Rectal smooth muscle tissue (tissue), 1 donor: Measurements from ENCODE around the gene AKAP12.

ENCODE experiments used
- H3K27ac ChIP-seq: one replicate; pipeline ENCODE4 v1.7.0; 2013; ENCODE audit warnings: low read depth, low read length, inconsistent platforms
- H3K27me3 ChIP-seq: one replicate; pipeline ENCODE4 v1.7.0; 2013; ENCODE audit warnings: low read length; ENCODE audit not compliant: control insufficient read depth, insufficient read depth
- H3K36me3 ChIP-seq: one replicate; pipeline ENCODE4 v1.7.0; 2013; ENCODE audit warnings: low read length; ENCODE audit not compliant: control insufficient read depth, insufficient read depth
- H3K4me1 ChIP-seq: one replicate; pipeline ENCODE4 v1.7.0; 2013; ENCODE audit warnings: low read length; ENCODE audit not compliant: control insufficient read depth, insufficient read depth
- H3K4me3 ChIP-seq: one replicate; pipeline ENCODE4 v1.7.0; 2013; ENCODE audit warnings: low read length
- H3K9ac ChIP-seq: one replicate; pipeline ENCODE4 v1.7.0; 2013; ENCODE audit warnings: low read length

AKAP12 gene, protein sequence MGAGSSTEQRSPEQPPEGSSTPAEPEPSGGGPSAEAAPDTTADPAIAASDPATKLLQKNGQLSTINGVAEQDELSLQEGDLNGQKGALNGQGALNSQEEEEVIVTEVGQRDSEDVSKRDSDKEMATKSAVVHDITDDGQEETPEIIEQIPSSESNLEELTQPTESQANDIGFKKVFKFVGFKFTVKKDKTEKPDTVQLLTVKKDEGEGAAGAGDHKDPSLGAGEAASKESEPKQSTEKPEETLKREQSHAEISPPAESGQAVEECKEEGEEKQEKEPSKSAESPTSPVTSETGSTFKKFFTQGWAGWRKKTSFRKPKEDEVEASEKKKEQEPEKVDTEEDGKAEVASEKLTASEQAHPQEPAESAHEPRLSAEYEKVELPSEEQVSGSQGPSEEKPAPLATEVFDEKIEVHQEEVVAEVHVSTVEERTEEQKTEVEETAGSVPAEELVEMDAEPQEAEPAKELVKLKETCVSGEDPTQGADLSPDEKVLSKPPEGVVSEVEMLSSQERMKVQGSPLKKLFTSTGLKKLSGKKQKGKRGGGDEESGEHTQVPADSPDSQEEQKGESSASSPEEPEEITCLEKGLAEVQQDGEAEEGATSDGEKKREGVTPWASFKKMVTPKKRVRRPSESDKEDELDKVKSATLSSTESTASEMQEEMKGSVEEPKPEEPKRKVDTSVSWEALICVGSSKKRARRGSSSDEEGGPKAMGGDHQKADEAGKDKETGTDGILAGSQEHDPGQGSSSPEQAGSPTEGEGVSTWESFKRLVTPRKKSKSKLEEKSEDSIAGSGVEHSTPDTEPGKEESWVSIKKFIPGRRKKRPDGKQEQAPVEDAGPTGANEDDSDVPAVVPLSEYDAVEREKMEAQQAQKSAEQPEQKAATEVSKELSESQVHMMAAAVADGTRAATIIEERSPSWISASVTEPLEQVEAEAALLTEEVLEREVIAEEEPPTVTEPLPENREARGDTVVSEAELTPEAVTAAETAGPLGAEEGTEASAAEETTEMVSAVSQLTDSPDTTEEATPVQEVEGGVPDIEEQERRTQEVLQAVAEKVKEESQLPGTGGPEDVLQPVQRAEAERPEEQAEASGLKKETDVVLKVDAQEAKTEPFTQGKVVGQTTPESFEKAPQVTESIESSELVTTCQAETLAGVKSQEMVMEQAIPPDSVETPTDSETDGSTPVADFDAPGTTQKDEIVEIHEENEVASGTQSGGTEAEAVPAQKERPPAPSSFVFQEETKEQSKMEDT (N-terminal part only)

DNA sequence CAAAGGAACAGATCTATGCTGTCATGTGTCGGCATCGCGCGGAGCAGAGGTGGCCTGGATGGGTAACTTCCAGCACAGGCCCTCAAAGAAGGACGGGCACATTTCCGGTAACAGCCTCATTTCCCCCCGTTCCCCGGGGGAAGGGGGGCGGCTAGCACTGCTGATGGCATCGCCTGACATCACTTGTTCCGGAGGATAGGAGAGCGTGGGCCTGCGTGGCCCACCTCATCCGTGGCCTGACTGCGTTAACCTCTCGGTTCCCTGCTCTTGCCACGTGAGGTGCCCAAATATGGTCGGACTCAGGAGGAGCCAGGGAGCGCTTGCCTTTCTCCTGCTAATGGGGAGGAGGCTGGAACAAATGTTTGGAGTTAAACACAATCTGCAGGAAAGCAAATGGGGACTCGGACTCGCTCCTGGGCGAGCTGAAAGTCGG, at the start of gene AKAP12:
Gene AKAP12, plus strand, starts transcription at position 365 of the 433 bp plus-strand sequence. CDS start 596 bp downstream, outside the sequence.
- Histone ChIP-seq H3K27me3 (no peaks in the 10 kb centered on the region), H3K4me3 (peak within 1 kb of the TSS; percentile 84), H3K9ac (peak within 1 kb of the TSS; percentile 74), H3K4me1 (peaks cover 11% of the 10 kb centered on the region), H3K36me3 (no peaks in the 10 kb centered on the region), H3K27ac (peak within 1 kb of the TSS; percentile 96)

DNA sequence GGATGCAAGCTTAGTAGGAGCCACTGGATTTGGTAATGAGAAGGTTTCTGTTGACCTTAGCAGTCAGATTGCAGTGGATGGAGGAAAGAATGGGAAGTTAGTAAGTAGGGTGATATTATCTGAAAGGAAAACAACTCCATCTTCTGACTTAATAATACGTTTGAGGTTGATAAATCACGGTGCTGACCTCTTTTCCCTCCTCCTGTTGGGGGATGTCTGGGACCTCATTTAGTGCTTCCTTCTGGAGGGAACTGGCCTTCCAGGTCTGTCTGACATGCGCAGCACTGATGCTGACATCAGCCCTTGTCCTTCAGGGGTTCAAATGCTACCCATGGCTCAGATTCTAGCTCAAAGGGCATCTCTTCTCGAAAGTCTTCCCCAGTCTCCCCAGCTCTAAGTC, 48.2 kb upstream of the AKAP12 start:
- Histone ChIP-seq H3K27ac (no peak overlapping the region), H3K4me1 (no peaks in the 10 kb centered on the region), H3K36me3 (no peaks in the 10 kb centered on the region), H3K9ac (no peak overlapping the region), H3K4me3 (no peak overlapping the region), H3K27me3 (no peaks in the 10 kb centered on the region)

DNA sequence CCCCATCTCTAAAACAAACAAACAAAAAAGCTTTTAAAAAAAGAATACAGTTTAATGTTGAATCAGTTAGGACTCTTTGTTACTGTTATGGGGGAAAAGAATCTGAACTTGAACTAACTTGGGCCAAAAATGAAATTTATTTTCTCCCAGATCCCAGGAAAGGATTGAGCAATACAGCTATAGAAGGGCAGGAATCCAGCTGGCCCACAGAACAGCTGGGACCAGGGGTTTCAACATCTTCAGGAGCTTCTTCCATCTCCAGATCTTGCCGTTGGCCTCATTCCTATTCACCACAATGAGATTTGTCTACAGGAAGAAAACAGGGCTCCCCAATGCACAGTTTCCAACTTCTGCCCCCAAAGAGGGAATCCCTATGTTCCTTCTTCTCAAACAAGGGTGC, 43.2 kb upstream of the AKAP12 start:
- no peaks in the 10 kb centered on the region for H3K4me1 ChIP-seq
- no peak overlapping the region for H3K27ac ChIP-seq
- H3K36me3 ChIP-seq, result no peaks in the 10 kb centered on the region
- no peak overlapping the region for H3K9ac ChIP-seq
- H3K27me3 ChIP-seq, result no peaks in the 10 kb centered on the region
- H3K4me3 ChIP-seq, result no peak overlapping the region

DNA sequence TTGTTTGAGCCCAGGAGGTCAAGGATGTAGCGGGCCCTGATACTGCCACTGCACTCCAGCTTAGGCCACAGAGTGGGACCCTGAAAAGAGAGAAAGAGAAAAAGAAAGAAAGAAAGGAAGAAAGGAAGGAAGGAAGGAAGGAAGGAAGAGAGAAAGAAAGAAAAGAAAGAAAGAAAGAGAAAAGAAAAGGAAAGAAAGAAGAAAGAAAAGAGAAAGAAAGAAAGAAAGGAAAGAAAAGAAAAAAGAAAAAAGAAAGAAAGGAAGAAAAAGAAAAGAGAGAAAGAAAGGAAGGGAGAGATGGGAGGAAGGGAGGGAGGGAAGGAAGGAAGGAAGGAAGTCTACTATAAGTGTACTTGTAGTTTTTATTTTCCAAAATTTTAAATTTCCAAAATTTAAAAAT, 42.2 kb upstream of the AKAP12 start:
- H3K9ac ChIP-seq, result no peak overlapping the region
- H3K27me3 ChIP-seq, result no peaks in the 10 kb centered on the region
- no peaks in the 10 kb centered on the region for H3K4me1 ChIP-seq
- H3K27ac ChIP-seq, result no peak overlapping the region
- H3K36me3 ChIP-seq, result no peaks in the 10 kb centered on the region
- no peak overlapping the region for H3K4me3 ChIP-seq

DNA sequence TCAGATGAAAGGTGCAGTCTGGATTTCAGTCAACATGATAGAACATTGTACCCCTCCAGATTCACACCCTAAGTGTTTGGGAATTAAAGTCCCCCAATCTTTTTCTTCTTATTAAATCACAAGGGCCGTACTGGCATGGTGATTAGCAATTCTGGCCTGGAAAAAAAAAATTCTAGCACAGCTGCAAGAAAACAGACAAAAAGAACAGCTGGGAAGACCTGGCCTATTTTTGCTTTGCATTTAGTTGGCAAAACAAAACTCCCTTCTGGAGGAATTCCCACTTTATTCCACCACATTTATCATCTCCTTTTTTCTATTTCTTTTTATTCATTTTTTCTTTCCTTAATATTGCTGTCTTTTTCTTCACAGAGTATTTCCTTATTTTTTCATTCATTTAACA, 39.8 kb upstream of the AKAP12 start:
- H3K27me3 ChIP-seq, result no peaks in the 10 kb centered on the region
- H3K4me3 ChIP-seq, result no peak overlapping the region
- H3K9ac ChIP-seq, result no peak overlapping the region
- no peaks in the 10 kb centered on the region for H3K36me3 ChIP-seq
- no peak overlapping the region for H3K27ac ChIP-seq
- no peaks in the 10 kb centered on the region for H3K4me1 ChIP-seq

DNA sequence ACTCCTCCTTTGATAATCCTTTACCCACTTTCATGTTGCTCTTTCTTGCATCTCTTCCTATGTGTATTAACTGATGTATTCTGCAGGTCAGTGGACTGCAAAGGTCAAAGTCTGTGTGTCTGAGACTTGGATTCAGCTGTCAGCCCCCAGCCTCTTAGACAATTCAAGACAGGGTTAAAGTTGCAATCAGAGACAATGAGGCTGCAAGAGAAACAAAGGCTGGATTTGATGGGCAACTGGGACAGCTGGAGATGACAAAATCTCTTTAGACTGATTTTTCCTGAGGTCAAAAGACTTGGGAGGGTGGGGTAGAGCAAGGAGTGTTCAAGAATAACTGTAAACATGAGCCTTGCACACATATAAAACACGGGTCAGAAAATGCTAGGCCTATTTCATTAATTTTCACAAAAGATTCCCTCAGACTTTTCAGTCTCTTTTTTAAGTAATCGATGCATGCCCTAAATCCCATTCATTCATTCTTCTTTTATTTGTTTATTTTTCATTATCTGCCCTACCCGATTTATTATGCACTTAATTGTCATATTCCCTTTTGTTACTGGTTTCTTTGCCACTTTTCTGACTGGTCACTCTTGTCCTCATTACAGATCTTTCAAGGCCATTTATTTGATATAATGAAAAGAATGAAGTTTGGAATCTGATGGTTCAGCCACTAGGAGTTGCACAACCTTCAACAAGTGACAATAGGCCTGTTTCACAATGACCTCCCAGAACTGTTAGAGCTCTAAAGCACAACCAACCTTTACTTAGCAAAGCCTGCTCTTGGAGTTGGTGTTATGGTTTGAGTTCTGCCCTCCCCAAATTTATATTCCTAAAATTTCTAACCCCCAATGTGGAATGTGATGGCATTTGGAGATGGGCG, 33.8 kb upstream of the AKAP12 start:
- Histone ChIP-seq H3K4me1 (no peaks in the 10 kb centered on the region), H3K4me3 (no peak overlapping the region), H3K36me3 (no peaks in the 10 kb centered on the region), H3K27ac (no peak overlapping the region), H3K9ac (no peak overlapping the region), H3K27me3 (no peaks in the 10 kb centered on the region)

DNA sequence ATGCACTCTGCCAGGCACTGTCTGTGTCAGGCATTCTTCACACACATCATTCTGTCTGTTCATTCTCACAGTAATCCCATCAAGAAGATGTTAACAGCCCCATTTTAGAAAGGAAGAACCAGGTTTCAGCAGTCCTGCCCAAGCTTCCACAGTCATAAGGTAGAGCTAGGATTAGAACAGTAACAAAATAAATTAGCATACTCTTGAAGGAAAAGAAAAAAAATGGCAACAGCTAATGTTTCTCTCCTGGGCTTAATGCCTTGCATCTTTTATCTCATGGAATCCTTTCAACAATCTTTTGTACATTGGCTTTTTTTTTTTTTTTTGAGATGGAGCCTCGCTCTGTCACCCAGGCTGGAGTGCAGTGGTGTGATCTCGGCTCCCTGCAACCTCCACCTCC, 32.1 kb upstream of the AKAP12 start:
- Histone ChIP-seq H3K4me1 (no peaks in the 10 kb centered on the region), H3K9ac (no peak overlapping the region), H3K4me3 (no peak overlapping the region), H3K27ac (no peak overlapping the region), H3K27me3 (no peaks in the 10 kb centered on the region), H3K36me3 (no peaks in the 10 kb centered on the region)

DNA sequence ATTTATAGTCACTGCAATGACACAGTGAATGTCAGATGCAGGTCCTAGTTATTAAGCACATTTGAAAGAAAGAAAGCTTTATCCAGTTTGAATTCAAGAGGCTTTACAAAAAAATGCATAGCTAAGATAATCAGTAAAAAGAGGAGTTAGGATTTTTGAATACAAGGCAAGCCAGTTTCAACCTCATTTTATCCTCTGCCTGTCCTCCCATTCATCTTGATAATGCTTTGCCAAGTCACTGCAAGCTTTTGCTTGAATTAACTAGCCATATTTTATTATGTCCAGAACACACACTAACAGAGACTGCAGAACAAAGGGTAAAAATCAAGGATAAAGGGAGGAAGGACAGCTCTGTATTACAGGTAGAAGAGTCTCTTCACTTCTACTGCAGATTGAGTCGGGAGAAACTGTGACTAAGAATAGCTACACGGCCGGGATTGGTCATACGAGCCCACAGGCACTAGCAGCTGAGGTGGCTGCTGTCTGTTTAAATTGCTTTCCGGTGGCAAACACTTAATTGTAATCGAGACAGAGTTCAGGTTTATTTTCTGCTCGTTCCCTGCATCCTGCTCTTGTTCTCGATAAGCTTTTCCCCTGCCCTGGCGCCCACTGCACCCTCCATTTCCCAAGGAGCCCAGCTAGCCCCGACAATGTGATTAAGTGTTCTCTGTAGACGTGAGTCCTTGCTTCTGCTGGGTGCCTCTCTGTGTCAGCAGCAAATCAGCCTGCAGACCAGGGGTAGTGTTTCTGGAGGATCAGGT, 30.5 kb upstream of the AKAP12 start:
- no peak overlapping the region for H3K9ac ChIP-seq
- H3K4me1 ChIP-seq, result no peaks in the 10 kb centered on the region
- no peaks in the 10 kb centered on the region for H3K27me3 ChIP-seq
- no peak overlapping the region for H3K27ac ChIP-seq
- peak overlapping the region; percentile 12 for H3K4me3 ChIP-seq
- H3K36me3 ChIP-seq, result no peaks in the 10 kb centered on the region

DNA sequence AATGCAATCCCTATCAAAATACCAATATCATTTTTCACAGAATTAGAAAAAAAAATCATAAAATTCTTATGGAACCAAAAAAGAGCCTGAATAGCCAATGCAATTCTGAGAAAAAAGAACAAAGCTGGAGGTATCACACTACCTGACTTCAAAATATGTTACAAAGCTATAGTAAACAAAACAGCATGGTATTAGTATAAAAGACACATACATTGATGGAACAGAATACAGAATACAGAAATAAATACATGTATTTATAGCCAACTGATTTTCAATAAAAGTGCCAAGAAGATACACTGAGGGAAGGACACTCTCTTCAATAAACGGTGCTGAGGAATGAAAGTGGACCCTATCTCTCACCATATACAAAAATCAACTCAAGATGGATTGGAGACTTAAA, 28.7 kb upstream of the AKAP12 start:
- Histone ChIP-seq H3K9ac (no peak overlapping the region), H3K4me1 (no peaks in the 10 kb centered on the region), H3K27me3 (no peaks in the 10 kb centered on the region), H3K36me3 (no peaks in the 10 kb centered on the region), H3K4me3 (no peak overlapping the region), H3K27ac (no peak overlapping the region)

DNA sequence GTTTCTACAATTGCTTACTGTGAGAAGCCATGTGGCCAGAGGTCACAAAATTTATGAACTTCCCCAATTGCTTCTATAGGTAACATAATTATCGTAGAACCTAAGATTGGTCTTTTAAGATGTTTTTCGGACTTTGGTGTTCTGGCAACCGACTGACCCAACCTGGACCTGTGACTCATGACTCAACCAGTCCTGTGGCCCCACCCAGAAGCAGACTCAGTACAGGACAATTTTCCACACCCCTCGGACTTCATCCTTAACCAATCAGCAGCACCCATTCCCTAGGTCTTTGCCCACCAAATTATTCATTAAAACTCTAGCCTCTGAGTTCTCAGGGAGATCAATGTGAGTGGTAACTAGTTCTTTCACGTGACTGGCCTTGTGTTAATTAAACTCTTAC, 26.4 kb upstream of the AKAP12 start:
- H3K4me3 ChIP-seq, result no peak overlapping the region
- H3K36me3 ChIP-seq, result no peaks in the 10 kb centered on the region
- no peaks in the 10 kb centered on the region for H3K27me3 ChIP-seq
- H3K4me1 ChIP-seq, result no peaks in the 10 kb centered on the region
- no peak overlapping the region for H3K9ac ChIP-seq
- H3K27ac ChIP-seq, result no peak overlapping the region

DNA sequence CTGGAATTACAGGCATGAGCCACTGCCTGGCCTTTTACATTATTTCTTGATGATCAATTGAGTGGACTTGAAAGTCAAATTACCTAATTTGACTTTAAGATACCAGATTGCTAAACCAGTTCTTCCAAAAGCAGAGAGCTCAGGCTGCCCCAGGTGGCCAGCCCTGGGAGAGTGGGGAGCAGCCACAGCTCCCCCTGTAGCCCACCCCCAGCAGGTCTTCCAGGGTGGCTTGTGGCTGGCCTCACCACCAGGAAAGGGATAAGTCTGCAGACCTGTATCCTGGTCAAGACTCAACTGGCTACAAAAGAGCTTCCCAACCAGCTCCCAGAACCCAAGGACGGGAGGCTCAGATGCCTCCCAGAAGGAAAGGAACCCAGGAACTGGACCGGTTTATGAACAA, 23.8 kb upstream of the AKAP12 start:
- H3K27ac ChIP-seq, result no peak overlapping the region
- H3K4me1 ChIP-seq, result no peaks in the 10 kb centered on the region
- H3K4me3 ChIP-seq, result no peak overlapping the region
- H3K36me3 ChIP-seq, result no peaks in the 10 kb centered on the region
- H3K9ac ChIP-seq, result no peak overlapping the region
- H3K27me3 ChIP-seq, result no peaks in the 10 kb centered on the region
